ENCODE data around the gene IL1RAPL1. TPM values are rescaled to one million over a fixed set of nuclear protein-coding genes. Genes with fewer than 3 reads are reported as not detected.
A peak's percentile ranks its signal among the peaks of the same experiment; 100 is the strongest.

Gene IL1RAPL1
- total and polyA plus RNA-seq, 2 experiments from 2014 or later, result 0.18 to 0.49 TPM

DNA sequence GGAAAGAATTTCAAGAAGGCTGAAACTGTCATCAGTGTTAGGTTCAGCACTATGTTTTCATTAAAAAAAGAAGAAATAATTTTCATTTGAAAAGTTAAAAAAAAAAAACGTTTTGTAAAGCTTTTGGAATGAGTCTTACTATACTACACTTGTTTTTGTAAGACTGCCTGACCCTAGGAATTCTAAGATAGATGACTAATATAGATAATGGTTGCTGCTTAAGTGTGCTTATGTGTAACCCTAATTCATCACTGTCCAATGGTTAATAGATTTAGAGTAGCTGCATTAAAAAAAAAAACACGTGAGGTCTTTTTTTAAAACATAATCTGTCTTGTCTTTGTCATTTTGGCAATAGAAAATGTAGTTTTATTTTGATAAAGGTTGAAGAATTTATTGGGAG is 323.2 kb downstream of the IL1RAPL1 start (continued):
- TF ChIP-seq POLR2AphosphoS5 (IDR thresholded peaks at IDR 0.05; ENCODE audit: low read depth) (no peak), EZH2 (IDR thresholded peaks at IDR 0.05; ENCODE audit: low read depth, unreplicated experiment) (no peak), JUNB (IDR thresholded peaks at IDR 0.05; ENCODE audit: unreplicated experiment) (no peak)
- TF ChIP-seq, protein P1, sequence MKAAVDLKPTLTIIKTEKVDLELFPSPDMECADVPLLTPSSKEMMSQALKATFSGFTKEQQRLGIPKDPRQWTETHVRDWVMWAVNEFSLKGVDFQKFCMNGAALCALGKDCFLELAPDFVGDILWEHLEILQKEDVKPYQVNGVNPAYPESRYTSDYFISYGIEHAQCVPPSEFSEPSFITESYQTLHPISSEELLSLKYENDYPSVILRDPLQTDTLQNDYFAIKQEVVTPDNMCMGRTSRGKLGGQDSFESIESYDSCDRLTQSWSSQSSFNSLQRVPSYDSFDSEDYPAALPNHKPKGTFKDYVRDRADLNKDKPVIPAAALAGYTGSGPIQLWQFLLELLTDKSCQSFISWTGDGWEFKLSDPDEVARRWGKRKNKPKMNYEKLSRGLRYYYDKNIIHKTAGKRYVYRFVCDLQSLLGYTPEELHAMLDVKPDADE (IDR thresholded peaks at IDR 0.05), result no peak

DNA sequence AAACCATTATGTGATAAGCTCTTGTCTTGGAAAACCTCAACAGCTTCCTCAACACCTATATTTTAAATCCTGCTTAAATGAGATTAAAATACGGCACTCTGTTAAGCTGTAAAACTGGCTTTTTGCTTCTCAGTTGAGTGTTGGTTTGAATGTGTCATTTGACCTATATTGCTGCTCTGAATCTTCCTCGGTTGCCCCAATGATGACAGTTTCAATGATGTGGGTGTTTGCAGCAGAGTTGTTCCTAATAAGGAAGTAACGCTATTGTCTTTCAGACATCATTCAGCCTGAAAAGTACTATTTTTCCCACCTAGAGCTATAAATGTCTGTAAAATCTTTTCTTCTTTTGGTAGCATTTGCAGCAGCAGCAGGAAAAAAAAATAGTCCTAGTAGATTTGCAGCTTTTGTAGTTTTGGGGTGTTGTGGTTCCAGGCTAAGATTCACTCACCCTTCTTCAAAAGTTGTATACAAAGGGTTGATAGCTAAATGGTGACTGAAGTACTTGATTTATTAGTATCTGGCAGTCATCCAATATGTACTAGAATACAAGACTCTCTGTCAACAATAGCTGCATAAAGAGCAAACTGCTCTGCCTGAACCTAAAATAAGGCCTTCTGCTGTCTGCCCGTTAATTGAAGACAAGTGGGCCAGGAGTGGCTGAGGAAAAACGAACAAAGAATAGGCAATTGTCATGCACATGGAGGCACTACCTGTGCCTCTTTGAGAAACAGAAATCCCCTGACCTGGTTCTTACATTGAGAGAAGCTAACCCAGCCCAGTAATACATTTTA is 333.1 kb downstream of the IL1RAPL1 start:
- no peaks in the 10 kb centered on the region for H3K79me2 ChIP-seq (replicated peaks; ENCODE audit: insufficient read depth)
- peaks cover 16% of the 10 kb centered on the region for H3K4me1 ChIP-seq (ENCODE audit: insufficient read depth)
- ATAC-seq (peak; percentile 86), DNase-seq (ENCODE audit: low spot score) (peak; percentile 46)
- Mint-ChIP-seq H3K36me3 (ENCODE audit: low read depth) (no peaks in the 10 kb centered on the region), H3K4me3 (no peak overlapping the region), H3K27ac (no peak overlapping the region), H3K27me3 (ENCODE audit: insufficient read depth, low read depth, poor library complexity) (no peaks in the 10 kb centered on the region), H3K4me1 (peaks cover 23% of the 10 kb centered on the region), H3K9me3 (no peaks in the 10 kb centered on the region)
- no peaks in the 10 kb centered on the region for H3F3A ChIP-seq (replicated peaks; ENCODE audit: low read depth)
- H3K27ac ChIP-seq (ENCODE audit: low read depth), result no peak overlapping the region
- H3K27me3 ChIP-seq (ENCODE audit: insufficient read depth), result no peaks in the 10 kb centered on the region
- no peak overlapping the region for H2AFZ ChIP-seq
- no peak overlapping the region for H3K4me3 ChIP-seq
- H3K36me3 ChIP-seq (ENCODE audit: insufficient read depth), result no peaks in the 10 kb centered on the region
- H4K20me1 ChIP-seq (replicated peaks; ENCODE audit: insufficient read depth), result no peaks in the 10 kb centered on the region
- H3K4me2 ChIP-seq, result 0 out of 2 replicates have a peak overlapping the region, but pooled peaks have one; percentile 29
- no peaks in the 10 kb centered on the region for H3K9me2 ChIP-seq (ENCODE audit: insufficient read depth)
- TF ChIP-seq CREB1 (CRISPR knock-in tag; IDR thresholded peaks at IDR 0.05; ENCODE audit: low read depth) (no peak), EZH2phosphoT487 (IDR thresholded peaks at IDR 0.05; ENCODE audit: unreplicated experiment) (no peak), EZH2 (IDR thresholded peaks at IDR 0.05; ENCODE audit: low read depth, unreplicated experiment) (no peak), ZNF114 (CRISPR knock-in tag; IDR thresholded peaks at IDR 0.05) (no peak), POLR2AphosphoS5 (IDR thresholded peaks at IDR 0.05; ENCODE audit: low read depth) (no peak), JUNB (IDR thresholded peaks at IDR 0.05; ENCODE audit: unreplicated experiment) (no peak), ZNF331 (CRISPR knock-in tag; IDR thresholded peaks at IDR 0.05; ENCODE audit: low read depth) (no peak), STAT1 (IDR thresholded peaks at IDR 0.05; ENCODE audit: unreplicated experiment) (no peak), NANOG (IDR thresholded peaks at IDR 0.05; ENCODE audit: borderline replicate concordance) (no peak)
- TF ChIP-seq, protein P2, sequence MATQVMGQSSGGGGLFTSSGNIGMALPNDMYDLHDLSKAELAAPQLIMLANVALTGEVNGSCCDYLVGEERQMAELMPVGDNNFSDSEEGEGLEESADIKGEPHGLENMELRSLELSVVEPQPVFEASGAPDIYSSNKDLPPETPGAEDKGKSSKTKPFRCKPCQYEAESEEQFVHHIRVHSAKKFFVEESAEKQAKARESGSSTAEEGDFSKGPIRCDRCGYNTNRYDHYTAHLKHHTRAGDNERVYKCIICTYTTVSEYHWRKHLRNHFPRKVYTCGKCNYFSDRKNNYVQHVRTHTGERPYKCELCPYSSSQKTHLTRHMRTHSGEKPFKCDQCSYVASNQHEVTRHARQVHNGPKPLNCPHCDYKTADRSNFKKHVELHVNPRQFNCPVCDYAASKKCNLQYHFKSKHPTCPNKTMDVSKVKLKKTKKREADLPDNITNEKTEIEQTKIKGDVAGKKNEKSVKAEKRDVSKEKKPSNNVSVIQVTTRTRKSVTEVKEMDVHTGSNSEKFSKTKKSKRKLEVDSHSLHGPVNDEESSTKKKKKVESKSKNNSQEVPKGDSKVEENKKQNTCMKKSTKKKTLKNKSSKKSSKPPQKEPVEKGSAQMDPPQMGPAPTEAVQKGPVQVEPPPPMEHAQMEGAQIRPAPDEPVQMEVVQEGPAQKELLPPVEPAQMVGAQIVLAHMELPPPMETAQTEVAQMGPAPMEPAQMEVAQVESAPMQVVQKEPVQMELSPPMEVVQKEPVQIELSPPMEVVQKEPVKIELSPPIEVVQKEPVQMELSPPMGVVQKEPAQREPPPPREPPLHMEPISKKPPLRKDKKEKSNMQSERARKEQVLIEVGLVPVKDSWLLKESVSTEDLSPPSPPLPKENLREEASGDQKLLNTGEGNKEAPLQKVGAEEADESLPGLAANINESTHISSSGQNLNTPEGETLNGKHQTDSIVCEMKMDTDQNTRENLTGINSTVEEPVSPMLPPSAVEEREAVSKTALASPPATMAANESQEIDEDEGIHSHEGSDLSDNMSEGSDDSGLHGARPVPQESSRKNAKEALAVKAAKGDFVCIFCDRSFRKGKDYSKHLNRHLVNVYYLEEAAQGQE (IDR thresholded peaks at IDR 0.05; ENCODE audit: unreplicated experiment), result no peak
- TF ChIP-seq, protein P3, sequence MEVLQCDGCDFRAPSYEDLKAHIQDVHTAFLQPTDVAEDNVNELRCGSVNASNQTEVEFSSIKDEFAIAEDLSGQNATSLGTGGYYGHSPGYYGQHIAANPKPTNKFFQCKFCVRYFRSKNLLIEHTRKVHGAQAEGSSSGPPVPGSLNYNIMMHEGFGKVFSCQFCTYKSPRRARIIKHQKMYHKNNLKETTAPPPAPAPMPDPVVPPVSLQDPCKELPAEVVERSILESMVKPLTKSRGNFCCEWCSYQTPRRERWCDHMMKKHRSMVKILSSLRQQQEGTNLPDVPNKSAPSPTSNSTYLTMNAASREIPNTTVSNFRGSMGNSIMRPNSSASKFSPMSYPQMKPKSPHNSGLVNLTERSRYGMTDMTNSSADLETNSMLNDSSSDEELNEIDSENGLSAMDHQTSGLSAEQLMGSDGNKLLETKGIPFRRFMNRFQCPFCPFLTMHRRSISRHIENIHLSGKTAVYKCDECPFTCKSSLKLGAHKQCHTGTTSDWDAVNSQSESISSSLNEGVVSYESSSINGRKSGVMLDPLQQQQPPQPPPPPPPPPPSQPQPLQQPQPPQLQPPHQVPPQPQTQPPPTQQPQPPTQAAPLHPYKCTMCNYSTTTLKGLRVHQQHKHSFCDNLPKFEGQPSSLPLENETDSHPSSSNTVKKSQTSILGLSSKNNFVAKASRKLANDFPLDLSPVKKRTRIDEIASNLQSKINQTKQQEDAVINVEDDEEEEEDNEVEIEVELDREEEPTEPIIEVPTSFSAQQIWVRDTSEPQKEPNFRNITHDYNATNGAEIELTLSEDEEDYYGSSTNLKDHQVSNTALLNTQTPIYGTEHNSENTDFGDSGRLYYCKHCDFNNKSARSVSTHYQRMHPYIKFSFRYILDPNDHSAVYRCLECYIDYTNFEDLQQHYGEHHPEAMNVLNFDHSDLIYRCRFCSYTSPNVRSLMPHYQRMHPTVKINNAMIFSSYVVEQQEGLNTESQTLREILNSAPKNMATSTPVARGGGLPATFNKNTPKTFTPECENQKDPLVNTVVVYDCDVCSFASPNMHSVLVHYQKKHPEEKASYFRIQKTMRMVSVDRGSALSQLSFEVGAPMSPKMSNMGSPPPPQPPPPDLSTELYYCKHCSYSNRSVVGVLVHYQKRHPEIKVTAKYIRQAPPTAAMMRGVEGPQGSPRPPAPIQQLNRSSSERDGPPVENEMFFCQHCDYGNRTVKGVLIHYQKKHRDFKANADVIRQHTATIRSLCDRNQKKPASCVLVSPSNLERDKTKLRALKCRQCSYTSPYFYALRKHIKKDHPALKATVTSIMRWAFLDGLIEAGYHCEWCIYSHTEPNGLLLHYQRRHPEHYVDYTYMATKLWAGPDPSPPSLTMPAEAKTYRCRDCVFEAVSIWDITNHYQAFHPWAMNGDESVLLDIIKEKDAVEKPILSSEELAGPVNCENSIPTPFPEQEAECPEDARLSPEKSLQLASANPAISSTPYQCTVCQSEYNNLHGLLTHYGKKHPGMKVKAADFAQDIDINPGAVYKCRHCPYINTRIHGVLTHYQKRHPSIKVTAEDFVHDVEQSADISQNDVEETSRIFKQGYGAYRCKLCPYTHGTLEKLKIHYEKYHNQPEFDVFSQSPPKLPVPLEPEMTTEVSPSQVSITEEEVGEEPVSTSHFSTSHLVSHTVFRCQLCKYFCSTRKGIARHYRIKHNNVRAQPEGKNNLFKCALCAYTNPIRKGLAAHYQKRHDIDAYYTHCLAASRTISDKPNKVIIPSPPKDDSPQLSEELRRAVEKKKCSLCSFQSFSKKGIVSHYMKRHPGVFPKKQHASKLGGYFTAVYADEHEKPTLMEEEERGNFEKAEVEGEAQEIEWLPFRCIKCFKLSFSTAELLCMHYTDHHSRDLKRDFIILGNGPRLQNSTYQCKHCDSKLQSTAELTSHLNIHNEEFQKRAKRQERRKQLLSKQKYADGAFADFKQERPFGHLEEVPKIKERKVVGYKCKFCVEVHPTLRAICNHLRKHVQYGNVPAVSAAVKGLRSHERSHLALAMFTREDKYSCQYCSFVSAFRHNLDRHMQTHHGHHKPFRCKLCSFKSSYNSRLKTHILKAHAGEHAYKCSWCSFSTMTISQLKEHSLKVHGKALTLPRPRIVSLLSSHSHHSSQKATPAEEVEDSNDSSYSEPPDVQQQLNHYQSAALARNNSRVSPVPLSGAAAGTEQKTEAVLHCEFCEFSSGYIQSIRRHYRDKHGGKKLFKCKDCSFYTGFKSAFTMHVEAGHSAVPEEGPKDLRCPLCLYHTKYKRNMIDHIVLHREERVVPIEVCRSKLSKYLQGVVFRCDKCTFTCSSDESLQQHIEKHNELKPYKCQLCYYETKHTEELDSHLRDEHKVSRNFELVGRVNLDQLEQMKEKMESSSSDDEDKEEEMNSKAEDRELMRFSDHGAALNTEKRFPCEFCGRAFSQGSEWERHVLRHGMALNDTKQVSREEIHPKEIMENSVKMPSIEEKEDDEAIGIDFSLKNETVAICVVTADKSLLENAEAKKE (CRISPR knock-in tag; IDR thresholded peaks at IDR 0.05), result no peak
- TF ChIP-seq, protein P1 (IDR thresholded peaks at IDR 0.05), result no peak

Measured in GM23338 (cell line).